Suprapubic skin (tissue), 4 donors: ENCODE measurements around the gene JAK1. TPM values are rescaled to one million over a fixed set of nuclear protein-coding genes. Genes with fewer than 3 reads are reported as not detected.
"Not testable (repeated sequence)": the region's sequence is repeated elsewhere in the genome, so short reads cannot be mapped to it uniquely, and the experiment has no call there.

Experiments used
- DNase-seq, 2 donors: peaks; one replicate each; pipeline ENCODE4 v3.0.0-alpha.2; 2019; ENCODE audit warnings: low spot score in 2 of 2
- H3K27ac ChIP-seq: fragments of 200-600 bp; sonication (generic); one replicate; pipeline ENCODE4 v1.5.1; 2019
- H3K27me3 ChIP-seq: fragments of 200-600 bp; sonication (generic); one replicate; pipeline ENCODE4 v1.5.1; 2019
- H3K36me3 ChIP-seq: fragments of 200-600 bp; sonication (generic); one replicate; pipeline ENCODE4 v1.5.1; 2019
- H3K4me1 ChIP-seq: fragments of 200-600 bp; sonication (generic); one replicate; pipeline ENCODE4 v1.5.1; 2019
- H3K4me3 ChIP-seq: fragments of 200-600 bp; sonication (generic); one replicate; pipeline ENCODE4 v1.5.1; 2019; ENCODE audit warnings: mild to moderate bottlenecking
- H3K9me3 ChIP-seq: fragments of 200-600 bp; sonication (generic); one replicate; pipeline ENCODE4 v1.5.1; 2019
- CTCF ChIP-seq, 2 donors: fragments of 200-600 bp in 1 of 2; fragments of 450-650 bp in 1 of 2; sonication (generic) in 1 of 2; IDR thresholded peaks; one replicate each; pipeline ENCODE4 v1.5.1; 2016 to 2019; ENCODE audit warnings: antibody characterized with exemption in 2 of 2, mild to moderate bottlenecking in 1 of 2, moderate library complexity in 1 of 2
- EP300 ChIP-seq: sonication (generic); formaldehyde crosslinking; IDR thresholded peaks from one replicate; pipeline ENCODE4 v1.6.1; 2017; ENCODE audit warnings: antibody characterized with exemption
- POLR2A ChIP-seq, 2 donors: fragments of 450-650 bp; IDR thresholded peaks; one replicate each; pipeline ENCODE4 v1.6.1; 2017; ENCODE audit warnings: antibody characterized with exemption in 2 of 2, mild to moderate bottlenecking in 2 of 2, moderate library complexity in 2 of 2
- POLR2AphosphoS5 ChIP-seq, 3 donors: sonication (generic); formaldehyde crosslinking; IDR thresholded peaks; one replicate each; pipeline ENCODE4 v1.6.1; 2017; ENCODE audit warnings: antibody characterized with exemption in 3 of 3
- WGBS: methylation state at CpG from one replicate; pipeline ENCODE4 v1.1.5; 2018; 5-methylcytosine and 5-hydroxymethylcytosine counted together
- total RNA-seq, 4 donors: library from RNA; depleted of rRNA; stranded (reverse); fragments of >200 nt; gene quantifications; one replicate each; pipeline ENCODE4 v1.1.0, GENCODE V29; 2016

The JAK1 gene
- total RNA-seq, 4 donors from 2014 or later: 99.0 to 169 (median 127) TPM

GRCh38 chr1:64932962-64933295, 33.4 kb downstream of the JAK1 start:
- no peaks in the 10 kb centered on the region for H3K36me3 ChIP-seq
- no peaks in the 10 kb centered on the region for H3K27me3 ChIP-seq
- 45% methylated on average over 4 of the region's 4 CpGs for WGBS
- TF ChIP-seq POLR2A (IDR thresholded peaks at IDR 0.05): no peak
- TF ChIP-seq EP300: no peak
- TF ChIP-seq POLR2AphosphoS5 (IDR thresholded peaks at IDR 0.05): no peak
- TF ChIP-seq CTCF (IDR thresholded peaks at IDR 0.05): no peak
- H3K9me3 ChIP-seq: no peaks in the 10 kb centered on the region
- peaks cover 47% of the 10 kb centered on the region for H3K4me1 ChIP-seq
- H3K27ac ChIP-seq: no peak overlapping the region
- DNase-seq: no peak
- H3K4me3 ChIP-seq: no peak overlapping the region

GRCh38 chr1:64930640-64931039, 35.7 kb downstream of the JAK1 start:
- not testable (repeated sequence) for DNase-seq, H3K27me3 ChIP-seq, H3K27ac ChIP-seq, H3K9me3 ChIP-seq, H3K36me3 ChIP-seq, H3K4me3 ChIP-seq
- peaks cover 42% of the 10 kb centered on the region for H3K4me1 ChIP-seq

GRCh38 chr1:64929221-64929620, 37.1 kb downstream of the JAK1 start:
- H3K4me1 ChIP-seq: peaks cover 38% of the 10 kb centered on the region
- H3K36me3 ChIP-seq: no peaks in the 10 kb centered on the region
- no peak overlapping the region for H3K4me3 ChIP-seq
- H3K27me3 ChIP-seq: no peaks in the 10 kb centered on the region
- no peak for DNase-seq
- no peaks in the 10 kb centered on the region for H3K9me3 ChIP-seq
- no peak overlapping the region for H3K27ac ChIP-seq
- TF ChIP-seq POLR2AphosphoS5 (IDR thresholded peaks at IDR 0.05) (no peak), POLR2A (IDR thresholded peaks at IDR 0.05) (no peak), CTCF (IDR thresholded peaks at IDR 0.05) (no peak)

- H3K9me3 ChIP-seq: no peaks in the 10 kb centered on the region
- no peaks in the 10 kb centered on the region for H3K27me3 ChIP-seq
- H3K36me3 ChIP-seq: no peaks in the 10 kb centered on the region
- H3K27ac ChIP-seq: no peak overlapping the region
- no peak overlapping the region for H3K4me3 ChIP-seq
- peaks cover 34% of the 10 kb centered on the region for H3K4me1 ChIP-seq
- WGBS: 91% methylated on average over 2 of the region's 2 CpGs
- TF ChIP-seq EP300: no peak
- TF ChIP-seq POLR2A (IDR thresholded peaks at IDR 0.05): no peak
- TF ChIP-seq POLR2AphosphoS5 (IDR thresholded peaks at IDR 0.05): no peak
- TF ChIP-seq CTCF (IDR thresholded peaks at IDR 0.05): no peak
- no peak for DNase-seq
Observed at GRCh38 chr1:64928325-64928724, 38.0 kb downstream of the JAK1 start.

DNA sequence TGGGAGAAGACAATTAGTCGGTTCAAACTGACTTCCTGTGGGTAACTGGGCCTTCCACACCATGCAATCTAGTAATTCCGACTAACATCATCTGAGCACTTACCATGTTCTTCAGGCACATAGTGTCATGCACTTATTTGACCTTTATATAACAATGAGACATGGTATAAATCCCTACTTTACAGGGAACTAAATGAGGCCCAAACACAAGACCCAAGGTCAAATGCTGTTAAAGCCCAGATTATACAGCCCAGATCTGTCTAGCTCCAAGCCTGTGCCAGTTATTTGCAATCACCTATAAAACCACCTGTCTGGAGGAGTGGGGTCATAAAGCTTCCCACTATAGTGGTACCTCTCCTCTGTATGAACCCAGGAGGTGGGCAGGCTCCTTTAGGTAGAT, 40.8 kb downstream of the JAK1 start:
- Histone ChIP-seq H3K9me3 (no peaks in the 10 kb centered on the region), H3K36me3 (no peaks in the 10 kb centered on the region), H3K27ac (no peak overlapping the region), H3K27me3 (no peaks in the 10 kb centered on the region), H3K4me3 (no peak overlapping the region), H3K4me1 (peaks cover 60% of the 10 kb centered on the region)
- no peak for TF ChIP-seq POLR2AphosphoS5 (IDR thresholded peaks at IDR 0.05)
- TF ChIP-seq CTCF (IDR thresholded peaks at IDR 0.05): no peak
- TF ChIP-seq EP300: no peak
- no peak for TF ChIP-seq POLR2A (IDR thresholded peaks at IDR 0.05)
- 81% methylated on average over 2 of the region's 2 CpGs for WGBS
- no peak for DNase-seq

DNA sequence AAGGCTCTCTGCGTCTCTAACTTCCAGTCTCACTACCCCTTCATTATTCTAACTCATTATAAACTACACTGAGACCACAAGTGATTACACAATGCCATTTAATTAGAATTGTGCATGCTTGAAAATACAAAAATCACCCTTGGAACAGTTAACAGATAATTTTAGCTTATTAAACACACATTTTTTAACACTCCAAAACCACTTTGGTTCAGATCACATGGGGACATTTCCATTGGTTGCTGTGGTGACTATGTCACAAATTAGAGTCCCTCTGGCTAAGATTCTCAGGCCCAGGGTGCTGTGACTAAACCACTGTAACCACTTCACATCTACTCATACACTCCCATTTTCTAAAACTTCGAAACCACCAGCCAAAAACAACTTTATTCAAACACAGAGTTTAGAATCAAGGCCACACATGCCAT, 43.0 kb downstream of the JAK1 start:
- DNase-seq: no peak
- H3K27me3 ChIP-seq: no peaks in the 10 kb centered on the region
- no peak overlapping the region for H3K4me3 ChIP-seq
- no peak overlapping the region for H3K27ac ChIP-seq
- 38% methylated on average over 2 of the region's 2 CpGs for WGBS
- H3K36me3 ChIP-seq: no peaks in the 10 kb centered on the region
- no peak for TF ChIP-seq EP300
- TF ChIP-seq CTCF (IDR thresholded peaks at IDR 0.05): no peak
- TF ChIP-seq POLR2A (IDR thresholded peaks at IDR 0.05): no peak
- no peak for TF ChIP-seq POLR2AphosphoS5 (IDR thresholded peaks at IDR 0.05)
- peaks cover 51% of the 10 kb centered on the region for H3K4me1 ChIP-seq
- no peaks in the 10 kb centered on the region for H3K9me3 ChIP-seq
